Measurements from ENCODE around the gene ZBTB25.

GRCh38 chr14:64502456-64502855 lies 1.2 kb downstream of the ZBTB25 start:
- no peak for TF ChIP-seq ZC3H10 (CRISPR knock-in tag; IDR thresholded peaks at IDR 0.05)
- no peak for TF ChIP-seq CSRNP3 (CRISPR knock-in tag; IDR thresholded peaks at IDR 0.05)
- no peak for TF ChIP-seq ZNF565 (CRISPR knock-in tag; conservative IDR thresholded peaks at IDR 0.05; ENCODE audit: low read depth)
- no peak for TF ChIP-seq SNAI2 (CRISPR knock-in tag; IDR thresholded peaks at IDR 0.05)
- TF ChIP-seq PATZ1 (CRISPR knock-in tag; IDR thresholded peaks at IDR 0.05; ENCODE audit: borderline replicate concordance) = no peak
- TF ChIP-seq CREB5 (CRISPR knock-in tag; IDR thresholded peaks at IDR 0.05; ENCODE audit: low read depth) = no peak
